ENCODE data around the gene BRI3.

Gene BRI3

DNA sequence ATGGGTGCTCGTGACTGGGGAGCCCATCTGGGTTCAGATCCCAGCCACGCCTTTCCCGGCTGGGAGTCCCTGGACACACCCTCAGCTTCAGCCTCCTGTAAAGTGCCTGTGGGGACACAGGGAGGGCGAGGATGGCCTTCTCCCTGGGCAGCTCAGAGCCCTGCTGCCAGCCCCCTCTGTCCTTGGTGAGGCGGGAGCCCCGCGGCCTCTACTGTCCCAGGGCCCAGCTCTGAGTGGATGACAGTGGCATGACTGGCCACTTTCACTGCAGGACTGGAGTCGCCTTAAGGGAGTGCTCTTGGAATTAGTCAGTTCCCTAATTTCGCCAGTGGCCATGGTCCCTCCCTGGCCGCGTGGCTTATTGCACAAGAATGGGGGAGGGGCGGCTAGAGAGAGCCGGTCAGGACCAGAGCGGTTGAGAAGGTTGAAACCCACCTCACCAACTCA, 4.6 kb downstream of the BRI3 start:
- TF ChIP-seq, protein P1, sequence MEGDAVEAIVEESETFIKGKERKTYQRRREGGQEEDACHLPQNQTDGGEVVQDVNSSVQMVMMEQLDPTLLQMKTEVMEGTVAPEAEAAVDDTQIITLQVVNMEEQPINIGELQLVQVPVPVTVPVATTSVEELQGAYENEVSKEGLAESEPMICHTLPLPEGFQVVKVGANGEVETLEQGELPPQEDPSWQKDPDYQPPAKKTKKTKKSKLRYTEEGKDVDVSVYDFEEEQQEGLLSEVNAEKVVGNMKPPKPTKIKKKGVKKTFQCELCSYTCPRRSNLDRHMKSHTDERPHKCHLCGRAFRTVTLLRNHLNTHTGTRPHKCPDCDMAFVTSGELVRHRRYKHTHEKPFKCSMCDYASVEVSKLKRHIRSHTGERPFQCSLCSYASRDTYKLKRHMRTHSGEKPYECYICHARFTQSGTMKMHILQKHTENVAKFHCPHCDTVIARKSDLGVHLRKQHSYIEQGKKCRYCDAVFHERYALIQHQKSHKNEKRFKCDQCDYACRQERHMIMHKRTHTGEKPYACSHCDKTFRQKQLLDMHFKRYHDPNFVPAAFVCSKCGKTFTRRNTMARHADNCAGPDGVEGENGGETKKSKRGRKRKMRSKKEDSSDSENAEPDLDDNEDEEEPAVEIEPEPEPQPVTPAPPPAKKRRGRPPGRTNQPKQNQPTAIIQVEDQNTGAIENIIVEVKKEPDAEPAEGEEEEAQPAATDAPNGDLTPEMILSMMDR (IDR thresholded peaks at IDR 0.05; ENCODE audit: low read depth, low read length) = no peak
- peak overlapping the region; percentile 29 to 92 for H3K4me3 ChIP-seq (replicated peaks in 1 of 2; ENCODE audit: low read depth in 2 of 2, low read length in 2 of 2)
- DNase-seq (ENCODE audit: low read depth in 2 of 2) = peak; percentile 57 to 81

DNA sequence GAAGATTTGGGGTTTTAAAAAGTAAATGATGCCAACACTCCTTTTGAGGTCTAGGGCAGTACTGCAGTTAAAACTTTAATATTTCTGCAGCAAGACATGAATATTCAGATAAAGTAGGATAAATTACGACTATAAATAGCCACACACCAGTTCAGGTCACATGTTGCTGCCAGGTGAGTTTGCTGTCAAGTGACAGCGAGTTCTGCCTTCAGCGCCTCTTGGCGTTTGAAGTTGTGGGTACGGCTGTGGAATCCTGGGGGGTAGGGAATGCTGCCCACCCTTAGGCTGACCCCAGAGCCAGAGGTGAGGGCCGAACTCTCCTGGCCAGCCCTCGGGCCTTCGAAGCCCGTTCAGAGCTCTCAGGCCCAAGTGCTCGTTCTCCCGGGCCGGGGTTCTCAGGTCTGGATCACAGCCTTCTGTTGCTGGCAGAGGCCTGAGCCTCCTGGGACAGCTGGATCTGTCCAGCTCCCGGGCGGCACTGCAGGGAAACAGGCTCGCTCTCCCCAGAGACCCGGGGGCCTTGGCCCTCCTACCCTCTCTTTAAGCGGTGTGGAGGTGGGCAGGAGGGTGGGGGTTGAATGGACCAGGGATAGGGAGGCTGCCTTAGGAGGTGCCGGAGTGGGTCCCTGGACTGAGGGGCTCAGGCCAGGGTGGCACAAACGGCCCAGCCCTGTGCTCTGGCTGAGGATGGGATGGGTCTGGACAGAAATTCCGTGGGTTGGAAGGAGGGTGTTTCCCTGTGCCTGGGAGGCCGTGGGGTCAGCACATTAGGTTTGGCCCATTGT, 5.4 kb downstream of the BRI3 start:
- peak overlapping the region in 1 of 2 donors; percentile 92 for H3K4me3 ChIP-seq (replicated peaks in 1 of 2; ENCODE audit: low read depth in 2 of 2, low read length in 2 of 2)

DNA sequence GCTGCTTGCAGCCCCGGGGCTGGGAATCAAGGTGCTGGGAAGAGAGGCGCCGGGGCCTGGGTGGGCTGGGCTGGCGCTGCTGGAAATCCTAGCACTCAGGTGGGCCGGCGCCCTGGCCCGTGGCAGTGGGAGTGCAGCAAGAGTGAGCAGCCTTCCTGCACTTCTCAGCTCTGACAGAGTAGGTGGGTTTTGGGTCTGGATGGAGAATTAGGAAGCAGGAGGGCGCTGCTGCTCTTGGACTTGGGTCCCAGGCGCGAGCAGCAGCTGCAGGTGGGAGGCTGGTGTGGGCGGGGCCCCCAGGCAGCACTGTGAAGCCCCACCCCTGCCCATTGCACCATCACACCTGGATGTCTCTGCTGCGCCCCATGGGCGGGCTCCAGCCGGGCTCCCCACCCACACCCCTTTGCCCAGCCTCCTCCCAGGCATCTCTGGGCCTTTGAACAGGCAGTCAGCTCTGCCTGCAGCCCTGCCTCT, 6.0 kb downstream of the BRI3 start:
- no peak for DNase-seq (ENCODE audit: low read depth in 2 of 2)
- no peak overlapping the region for H3K4me3 ChIP-seq (replicated peaks in 1 of 2; ENCODE audit: low read depth in 2 of 2, low read length in 2 of 2)

More for the DNA sequence above, 5.4 kb downstream of the BRI3 start:
- no peak for DNase-seq (ENCODE audit: low read depth in 2 of 2)
- TF ChIP-seq, protein P1 (IDR thresholded peaks at IDR 0.05; ENCODE audit: low read depth, low read length) = no peak

DNA sequence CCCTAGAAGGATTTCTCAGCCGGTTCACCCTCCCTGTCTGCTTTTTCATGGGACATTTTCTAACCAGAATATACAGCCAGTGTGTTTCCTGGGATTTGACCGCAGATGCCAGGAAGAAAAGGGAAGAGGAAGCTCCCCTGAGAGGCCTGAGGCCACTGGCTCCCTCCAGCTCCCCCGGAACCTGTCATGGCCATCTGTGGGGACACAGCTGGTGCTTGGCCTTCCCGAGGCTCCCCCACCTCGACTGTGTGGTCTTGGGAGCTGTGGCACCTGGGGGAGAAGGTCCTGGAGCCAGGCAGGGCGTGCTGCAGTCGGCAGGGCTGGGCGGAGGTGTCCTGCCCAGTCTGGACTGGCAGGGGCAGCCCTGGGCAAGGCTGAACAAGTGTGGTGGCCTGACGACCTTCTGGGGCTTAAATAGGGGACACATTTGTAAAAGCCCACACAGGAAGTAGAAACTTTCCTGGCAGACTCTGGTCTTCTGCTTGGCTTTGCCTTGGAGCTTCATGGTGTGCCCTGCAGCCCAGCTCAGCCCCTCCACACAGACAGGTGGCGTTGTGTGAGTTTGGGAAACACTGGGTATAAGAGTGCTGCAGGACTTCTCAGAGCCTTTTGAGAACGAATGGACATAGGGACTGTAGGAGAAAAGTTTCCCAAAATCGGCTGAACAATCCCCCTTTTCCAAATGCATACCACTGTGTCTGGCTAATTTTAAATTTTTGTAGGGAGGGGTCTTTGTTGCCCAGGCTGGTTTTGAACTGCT, 6.8 kb downstream of the BRI3 start:
- TF ChIP-seq, protein P1 (IDR thresholded peaks at IDR 0.05; ENCODE audit: low read depth, low read length) = no peak
- DNase-seq (ENCODE audit: low read depth in 2 of 2) = no peak
- no peak overlapping the region for H3K4me3 ChIP-seq (replicated peaks in 1 of 2; ENCODE audit: low read depth in 2 of 2, low read length in 2 of 2)

More for the DNA sequence above, 6.0 kb downstream of the BRI3 start:
- TF ChIP-seq, protein P1 (IDR thresholded peaks at IDR 0.05; ENCODE audit: low read depth, low read length) = no peak

DNA sequence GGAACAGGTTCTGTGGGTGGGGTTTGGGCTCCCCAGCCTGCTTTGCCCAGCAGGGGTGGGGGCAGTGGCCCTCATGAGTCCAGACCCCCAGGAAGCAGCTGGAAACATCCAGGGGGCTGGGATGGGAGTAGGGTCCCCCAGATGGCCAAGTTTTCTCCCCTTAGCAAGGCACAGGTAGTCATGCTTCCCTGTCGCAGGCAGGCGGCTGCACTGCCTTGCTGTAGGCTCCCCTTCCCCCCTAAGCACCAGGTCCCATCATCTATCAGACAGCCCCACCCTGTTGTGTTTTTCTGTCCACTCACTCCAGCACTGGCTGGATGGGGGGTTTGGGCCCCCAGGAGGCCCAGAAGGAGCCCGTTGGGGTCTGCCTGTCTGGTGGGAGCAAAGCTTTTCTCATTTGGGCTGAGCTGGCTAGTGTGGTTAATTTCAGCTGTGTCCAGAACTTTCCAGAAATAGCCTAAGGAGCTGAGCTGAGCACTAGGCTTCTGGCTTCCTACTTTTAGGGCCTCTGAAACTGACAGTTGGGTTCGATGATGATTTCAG, 7.9 kb downstream of the BRI3 start:
- H3K4me3 ChIP-seq (replicated peaks in 1 of 2; ENCODE audit: low read depth in 2 of 2, low read length in 2 of 2) = no peak overlapping the region
- TF ChIP-seq, protein P1 (IDR thresholded peaks at IDR 0.05; ENCODE audit: low read depth, low read length) = no peak
- DNase-seq (ENCODE audit: low read depth in 2 of 2) = no peak

DNA sequence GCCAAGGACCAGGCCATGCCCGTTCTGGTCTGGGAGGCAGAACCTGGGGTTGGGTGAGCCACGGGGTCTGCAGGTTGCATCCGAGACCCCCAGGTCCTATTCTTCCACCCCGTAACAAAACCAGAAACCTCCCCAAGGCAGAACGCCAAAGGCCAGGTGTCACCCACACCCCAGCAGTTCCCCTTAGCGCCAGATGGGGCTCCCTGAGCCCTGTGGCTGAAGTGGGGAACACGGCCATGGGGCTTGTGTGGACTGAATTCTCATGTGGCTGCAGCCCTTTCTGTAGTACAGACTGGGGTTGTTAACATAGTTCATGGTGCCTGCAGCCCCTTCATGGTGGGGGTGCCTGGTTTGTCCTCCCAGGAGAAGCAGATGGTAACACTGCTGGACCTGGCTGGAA, 10.2 kb downstream of the BRI3 start:
- TF ChIP-seq, protein P1 (IDR thresholded peaks at IDR 0.05; ENCODE audit: low read depth, low read length) = peak; percentile 31

More for the DNA sequence above, 10.2 kb downstream of the BRI3 start:
- no peak for DNase-seq (ENCODE audit: low read depth in 2 of 2)
- no peak overlapping the region for H3K4me3 ChIP-seq (replicated peaks in 1 of 2; ENCODE audit: low read depth in 2 of 2, low read length in 2 of 2)

All from cardiac fibroblast (primary cell).